Measurements from ENCODE around the gene HYAL2. TPM values are rescaled to one million over a fixed set of nuclear protein-coding genes. Genes with fewer than 3 reads are reported as not detected.

The HYAL2 gene
- total RNA-seq, 1 donor from 2014 or later: 4.2 TPM

GRCh38 chr3:50278123-50278879 is 44.2 kb downstream of the HYAL2 start:
- ChIA-PET POLR2A (no interaction called here), CTCF (interaction anchor here (1.4 kb wide), 1 partner anchor 83 kb away, joined by 3 read pairs; no protein-coding TSS in a partner anchor)
- TF ChIP-seq CTCF (IDR thresholded peaks at IDR 0.05): no peak
- Mint-ChIP-seq H3K9me3 (no peaks in the 10 kb centered on the region), H3K36me3 (ENCODE audit: low read depth) (no peaks in the 10 kb centered on the region), H3K4me1 (peaks cover 19% of the 10 kb centered on the region), H3K27me3 (peaks cover 25% of the 10 kb centered on the region), H3K27ac (no peak overlapping the region), H3K4me3 (no peak overlapping the region)
- no peak for ATAC-seq (ENCODE audit: low read depth)
- no peak for DNase-seq
- intact Hi-C loops (cut with micrococcal nuclease): no loop called here

- ChIA-PET CTCF (interaction anchor here (0.7 to 2.0 kb wide), 2 partner anchors 47 to 82 kb away, joined by 3 to 5 read pairs; no protein-coding TSS in a partner anchor), POLR2A (no interaction called here)
- H3K4me3 Mint-ChIP-seq: no peak overlapping the region
Observed at GRCh38 chr3:50276762-50277101, 45.8 kb downstream of the HYAL2 start.

GRCh38 chr3:50275996-50276761 is 46.4 kb downstream of the HYAL2 start:
- Mint-ChIP-seq H3K27me3 (peaks cover 30% of the 10 kb centered on the region), H3K4me1 (peaks cover 25% of the 10 kb centered on the region), H3K36me3 (ENCODE audit: low read depth) (no peaks in the 10 kb centered on the region), H3K9me3 (no peaks in the 10 kb centered on the region), H3K4me3 (no peak overlapping the region), H3K27ac (no peak overlapping the region)
- DNase-seq: no peak
- no peak for ATAC-seq (ENCODE audit: low read depth)
- CTCF ChIA-PET: interaction anchor here (2.0 kb wide), 1 partner anchor 48 kb away, joined by 5 read pairs; no protein-coding TSS in a partner anchor
- no peak for TF ChIP-seq CTCF (IDR thresholded peaks at IDR 0.05)
- POLR2A ChIA-PET: interaction anchor here (0.6 kb wide), 1 partner anchor 145 kb away, joined by 5 read pairs; no protein-coding TSS in a partner anchor
- intact Hi-C loops (cut with micrococcal nuclease): no loop called here

More at GRCh38 chr3:50276762-50277101, 45.8 kb downstream of the HYAL2 start:
- Mint-ChIP-seq H3K27ac (no peak overlapping the region), H3K36me3 (ENCODE audit: low read depth) (no peaks in the 10 kb centered on the region), H3K27me3 (peaks cover 30% of the 10 kb centered on the region), H3K9me3 (no peaks in the 10 kb centered on the region), H3K4me1 (peaks cover 25% of the 10 kb centered on the region)
- no peak for TF ChIP-seq CTCF (IDR thresholded peaks at IDR 0.05)
- ATAC-seq (ENCODE audit: low read depth) (no peak), DNase-seq (no peak)
- intact Hi-C loops (cut with micrococcal nuclease): no loop called here

- Mint-ChIP-seq H3K4me3 (no peak overlapping the region), H3K27me3 (peaks cover 30% of the 10 kb centered on the region), H3K9me3 (no peaks in the 10 kb centered on the region), H3K27ac (no peak overlapping the region), H3K36me3 (ENCODE audit: low read depth) (no peaks in the 10 kb centered on the region), H3K4me1 (peaks cover 25% of the 10 kb centered on the region)
- CTCF ChIA-PET: no interaction called here
- POLR2A ChIA-PET: interaction anchor here (0.7 to 1.0 kb wide), 3 partner anchors 32 to 86 kb away, joined by 4 to 6 read pairs (median 5); no protein-coding TSS in a partner anchor
- no peak for TF ChIP-seq CTCF (IDR thresholded peaks at IDR 0.05)
- intact Hi-C loops (cut with micrococcal nuclease): no loop called here
- ATAC-seq (ENCODE audit: low read depth) (no peak), DNase-seq (no peak)
Observed at GRCh38 chr3:50275141-50275995, 47.2 kb downstream of the HYAL2 start.
